OCI-LY1 (cell line): ENCODE data around the gene ESF1.

Experiments used
- CTCF ChIP-seq: fragments of 200-600 bp; sonication (generic), shearing (Covaris generic); IDR thresholded peaks from 2 replicates; pipeline ENCODE4 v1.5.1; 2017; ENCODE audit warnings: mild to moderate bottlenecking, antibody characterized with exemption, low read length, moderate library complexity, mixed read lengths
- EZH2 ChIP-seq: fragments of 200-600 bp; sonication (generic), shearing (Covaris generic); IDR thresholded peaks from 2 replicates; pipeline ENCODE4 v1.8.0; 2017; ENCODE audit warnings: borderline replicate concordance, mixed run types, mild to moderate bottlenecking, antibody characterized with exemption, low read length, moderate library complexity, mixed read lengths

GRCh38 chr20:13765868-13766416 lies 18.8 kb downstream of the ESF1 start:
- no peak for TF ChIP-seq CTCF
- no peak for TF ChIP-seq EZH2
